Activated CD8-positive, alpha-beta T cell treated with anti-CD3 and anti-CD28 coated beads for 36 hours (primary cell): ENCODE results near the gene MSL1. TPM values are rescaled to one million over a fixed set of nuclear protein-coding genes. Genes with fewer than 3 reads are reported as not detected.

Experiments used
- ATAC-seq: fragments of 200-7000 bp; cut with Tn5 transposase; one replicate; pipeline ENCODE4 v1.10.0; 2021; ENCODE audit warnings: mild to moderate bottlenecking, moderate library complexity
- CTCF ChIA-PET: fragments of 350-600 bp; sonication (Branson Sonifier 250); formaldehyde crosslinking; loops from one replicate; lab custom pipeline; 2021; ENCODE audit warnings: antibody characterized with exemption; lab: Charles Lee
- POLR2A ChIA-PET: fragments of 350-600 bp; sonication (Branson Sonifier 250); formaldehyde crosslinking; loops from one replicate; lab custom pipeline; 2021; ENCODE audit warnings: antibody characterized with exemption; lab: Charles Lee
- DNase-seq: peaks from one replicate; pipeline ENCODE4 v3.0.0-alpha.2; 2020
- H3K27ac Mint-ChIP-seq: one replicate; pipeline ENCODE4 v1.8.0; 2021; ENCODE audit warnings: mild to moderate bottlenecking, mixed read lengths
- H3K27me3 Mint-ChIP-seq: one replicate; pipeline ENCODE4 v1.8.0; 2021; ENCODE audit warnings: mixed read lengths
- H3K36me3 Mint-ChIP-seq: one replicate; pipeline ENCODE4 v1.8.0; 2021; ENCODE audit warnings: low read depth, mixed read lengths
- H3K4me1 Mint-ChIP-seq: one replicate; pipeline ENCODE4 v1.8.0; 2021; ENCODE audit warnings: low read depth, mixed read lengths
- H3K4me3 Mint-ChIP-seq: one replicate; pipeline ENCODE4 v1.8.0; 2021; ENCODE audit warnings: mild to moderate bottlenecking, moderate library complexity, mixed read lengths
- H3K9me3 Mint-ChIP-seq: one replicate; pipeline ENCODE4 v1.8.0; 2021; ENCODE audit warnings: mixed read lengths
- CTCF ChIP-seq: fragments of 200-600 bp; IDR thresholded peaks from one replicate; pipeline ENCODE4 v1.8.0; 2022; ENCODE audit warnings: antibody characterized with exemption, mild to moderate bottlenecking
- intact Hi-C: fragments of 100-400 bp; cut with micrococcal nuclease; formaldehyde crosslinking; loops from one replicate; pipeline ENCODE4 v1.10.0; 2022
- total RNA-seq, 2 experiments: library from RNA; stranded (reverse); gene quantifications; one replicate each; pipeline ENCODE4 v1.2.3, GENCODE V29; 2021

MSL1 gene
- total RNA-seq, 2 experiments from 2014 or later, result 69.0 to 70.1 TPM

- ATAC-seq, result no peak
- no peaks in the 10 kb centered on the region for H3K9me3 Mint-ChIP-seq
- no peaks in the 10 kb centered on the region for H3K27me3 Mint-ChIP-seq
- intact Hi-C loops, result no loop called here
- peaks cover 18% of the 10 kb centered on the region for H3K4me1 Mint-ChIP-seq
- H3K27ac Mint-ChIP-seq, result no peak overlapping the region
- H3K4me3 Mint-ChIP-seq, result no peak overlapping the region
- no peak for TF ChIP-seq CTCF
- ChIA-PET CTCF (interaction anchor here (0.6 to 8.5 kb wide), 3 partner anchors 13 to 65 kb away, joined by 3 to 78 read pairs (median 3); no protein-coding TSS in a partner anchor), POLR2A (interaction anchor here (0.9 to 1.2 kb wide), 3 partner anchors 9 to 65 kb away, joined by 3 read pairs; no protein-coding TSS in a partner anchor)
- peaks cover 19% of the 10 kb centered on the region for H3K36me3 Mint-ChIP-seq
- no peak for DNase-seq
Observed at GRCh38 chr17:40178660-40179059, 56.9 kb downstream of the MSL1 start.

GRCh38 chr17:40179923-40180659 lies 58.3 kb downstream of the MSL1 start:
- Mint-ChIP-seq H3K27me3 (no peaks in the 10 kb centered on the region), H3K4me3 (no peak overlapping the region), H3K9me3 (no peaks in the 10 kb centered on the region), H3K36me3 (peaks cover 13% of the 10 kb centered on the region), H3K4me1 (peaks cover 18% of the 10 kb centered on the region), H3K27ac (no peak overlapping the region)
- POLR2A ChIA-PET, result interaction anchor here (1.0 to 1.3 kb wide), 2 partner anchors 11 to 27 kb away, joined by 3 to 4 read pairs; no protein-coding TSS in a partner anchor
- intact Hi-C loops, result no loop called here
- DNase-seq (no peak), ATAC-seq (no peak)
- CTCF ChIA-PET, result interaction anchor here (0.6 to 8.5 kb wide), 4 partner anchors 11 to 67 kb away, joined by 3 to 78 read pairs (median 4); no protein-coding TSS in a partner anchor
- TF ChIP-seq CTCF, result no peak

GRCh38 chr17:40180694-40181093 lies 58.9 kb downstream of the MSL1 start:
- POLR2A ChIA-PET, result interaction anchor here (1.3 to 1.5 kb wide), 2 partner anchors 27 to 84 kb away, joined by 3 to 4 read pairs; no protein-coding TSS in a partner anchor
- peaks cover 18% of the 10 kb centered on the region for H3K4me1 Mint-ChIP-seq
- intact Hi-C loops, result no loop called here
- TF ChIP-seq CTCF, result no peak
- H3K27me3 Mint-ChIP-seq, result no peaks in the 10 kb centered on the region
- H3K36me3 Mint-ChIP-seq, result peaks cover 12% of the 10 kb centered on the region
- no peaks in the 10 kb centered on the region for H3K9me3 Mint-ChIP-seq
- DNase-seq, result no peak
- no peak overlapping the region for H3K4me3 Mint-ChIP-seq
- H3K27ac Mint-ChIP-seq, result no peak overlapping the region
- no peak for ATAC-seq
- CTCF ChIA-PET, result interaction anchor here (0.6 to 8.5 kb wide), 3 partner anchors 11 to 20 kb away, joined by 3 to 78 read pairs (median 4); no protein-coding TSS in a partner anchor

GRCh38 chr17:40181205-40181604 lies 59.4 kb downstream of the MSL1 start:
- ChIA-PET POLR2A (interaction anchor here (1.5 kb wide), 1 partner anchor 84 kb away, joined by 3 read pairs; no protein-coding TSS in a partner anchor), CTCF (interaction anchor here (8.5 kb wide), 1 partner anchor 10 kb away, joined by 78 read pairs; no protein-coding TSS in a partner anchor)
- Mint-ChIP-seq H3K4me1 (peaks cover 14% of the 10 kb centered on the region), H3K9me3 (no peaks in the 10 kb centered on the region), H3K4me3 (no peak overlapping the region), H3K36me3 (peaks cover 7% of the 10 kb centered on the region), H3K27me3 (no peaks in the 10 kb centered on the region), H3K27ac (no peak overlapping the region)
- DNase-seq (no peak), ATAC-seq (no peak)
- TF ChIP-seq CTCF, result no peak
- intact Hi-C loops, result no loop called here

GRCh38 chr17:40182606-40183005 lies 60.8 kb downstream of the MSL1 start:
- TF ChIP-seq CTCF, result no peak
- Mint-ChIP-seq H3K27me3 (no peaks in the 10 kb centered on the region), H3K36me3 (no peaks in the 10 kb centered on the region), H3K4me3 (no peak overlapping the region), H3K9me3 (no peaks in the 10 kb centered on the region), H3K4me1 (peaks cover 4% of the 10 kb centered on the region), H3K27ac (no peak overlapping the region)
- DNase-seq (no peak), ATAC-seq (no peak)
- POLR2A ChIA-PET, result interaction anchor here (1.1 kb wide), 1 partner anchor 9 kb away, joined by 3 read pairs; no protein-coding TSS in a partner anchor
- CTCF ChIA-PET, result interaction anchor here (1.3 to 8.5 kb wide), 2 partner anchors 9 to 59 kb away, joined by 3 to 78 read pairs; no protein-coding TSS in a partner anchor
- intact Hi-C loops, result no loop called here
